ENCODE measurements around the gene SRCAP. TPM values are rescaled to one million over a fixed set of nuclear protein-coding genes. Genes with fewer than 3 reads are reported as not detected.

Gene SRCAP
- total RNA-seq, 4 donors from 2014 or later: 15.9 to 40.4 (median 30.0) TPM

DNA sequence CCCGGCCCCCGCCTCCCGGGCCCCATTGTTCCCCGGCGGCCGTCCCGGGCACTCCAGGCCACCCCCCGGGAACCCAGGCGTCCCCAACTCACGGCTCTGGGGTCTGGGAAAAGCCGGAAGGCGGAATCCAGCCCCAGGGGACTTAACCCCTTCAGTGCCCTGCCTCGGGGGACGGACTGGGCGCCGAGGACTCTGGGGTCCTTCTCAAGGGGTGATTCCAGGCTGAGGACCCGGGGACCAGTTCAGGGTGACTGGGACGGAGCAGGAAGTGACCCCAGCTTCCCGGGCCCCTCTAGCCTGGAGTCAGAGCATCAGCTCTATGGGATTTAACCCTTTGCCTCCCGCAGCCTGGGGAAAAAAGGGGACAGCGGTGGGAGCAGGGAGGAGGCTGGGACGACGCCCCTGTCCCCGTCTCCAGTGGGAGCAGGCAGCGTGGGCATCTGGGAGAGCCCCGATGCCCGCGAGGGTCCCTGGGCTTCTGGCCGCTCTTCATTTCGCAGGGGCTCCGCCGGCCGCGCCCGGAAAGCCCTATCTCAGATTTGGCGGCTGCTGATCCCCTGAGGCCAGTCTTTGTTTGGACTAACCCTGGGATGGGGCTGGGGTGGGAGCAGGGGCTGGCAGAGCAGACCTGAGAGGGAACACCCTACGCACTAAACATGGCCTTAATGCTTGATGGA, 88.1 kb downstream of the SRCAP start, which contains the start of gene ZNF629:
Gene ZNF629 (minus strand): TSS at position 270 of the 677 bp plus-strand sequence. CDS start 2,723 bp downstream, outside the sequence.
- ATAC-seq (ENCODE audit: low FRiP score): peak; percentile 91
- TF ChIP-seq, protein P1, sequence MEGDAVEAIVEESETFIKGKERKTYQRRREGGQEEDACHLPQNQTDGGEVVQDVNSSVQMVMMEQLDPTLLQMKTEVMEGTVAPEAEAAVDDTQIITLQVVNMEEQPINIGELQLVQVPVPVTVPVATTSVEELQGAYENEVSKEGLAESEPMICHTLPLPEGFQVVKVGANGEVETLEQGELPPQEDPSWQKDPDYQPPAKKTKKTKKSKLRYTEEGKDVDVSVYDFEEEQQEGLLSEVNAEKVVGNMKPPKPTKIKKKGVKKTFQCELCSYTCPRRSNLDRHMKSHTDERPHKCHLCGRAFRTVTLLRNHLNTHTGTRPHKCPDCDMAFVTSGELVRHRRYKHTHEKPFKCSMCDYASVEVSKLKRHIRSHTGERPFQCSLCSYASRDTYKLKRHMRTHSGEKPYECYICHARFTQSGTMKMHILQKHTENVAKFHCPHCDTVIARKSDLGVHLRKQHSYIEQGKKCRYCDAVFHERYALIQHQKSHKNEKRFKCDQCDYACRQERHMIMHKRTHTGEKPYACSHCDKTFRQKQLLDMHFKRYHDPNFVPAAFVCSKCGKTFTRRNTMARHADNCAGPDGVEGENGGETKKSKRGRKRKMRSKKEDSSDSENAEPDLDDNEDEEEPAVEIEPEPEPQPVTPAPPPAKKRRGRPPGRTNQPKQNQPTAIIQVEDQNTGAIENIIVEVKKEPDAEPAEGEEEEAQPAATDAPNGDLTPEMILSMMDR (IDR thresholded peaks at IDR 0.05): no peak
- peak; percentile 34 for DNase-seq (ENCODE audit: low spot score)

DNA sequence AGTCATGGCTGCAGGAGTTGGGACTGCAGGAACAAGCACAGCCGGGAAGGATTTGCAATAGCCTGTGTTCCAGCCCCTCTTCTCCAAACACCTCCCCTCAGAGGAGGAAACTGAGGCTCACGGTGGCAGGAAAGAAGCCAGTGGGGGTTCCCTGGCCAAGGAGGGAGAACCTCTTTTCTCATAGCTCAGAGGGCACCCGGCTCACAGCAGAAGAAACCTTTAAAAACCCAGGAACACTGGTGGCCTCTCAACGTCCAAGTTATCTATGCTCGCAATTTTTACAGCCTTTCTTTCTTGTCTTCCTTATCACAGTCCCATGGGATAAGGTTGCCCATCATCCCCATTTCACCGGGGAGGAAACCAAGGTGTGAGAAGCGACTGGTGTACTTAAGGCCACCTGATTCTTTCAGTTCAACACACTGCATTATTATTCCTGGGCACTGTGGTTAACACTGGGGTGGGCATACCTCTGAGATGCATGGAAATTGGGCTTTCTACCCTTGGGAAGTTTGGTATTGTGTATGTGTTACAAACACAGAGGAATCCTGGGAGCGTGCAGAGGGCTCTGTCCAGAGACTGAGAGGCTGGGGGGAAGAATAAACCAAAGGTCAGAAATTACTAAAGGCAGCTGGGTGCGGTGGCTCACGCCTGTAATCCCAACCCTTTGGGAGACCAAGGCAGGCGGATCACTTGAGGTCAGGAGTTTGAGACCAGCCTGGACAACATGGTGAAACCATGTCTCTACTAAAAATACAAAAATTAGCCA, 88.8 kb downstream of the SRCAP start:
- TF ChIP-seq, protein P1 (IDR thresholded peaks at IDR 0.05): no peak
- DNase-seq (ENCODE audit: low spot score) (no peak), ATAC-seq (ENCODE audit: low FRiP score) (no peak)

Small RNA genes lying within 50 kb of the gene (small RNA-seq; reads per million reads assigned to genes)
- not detected for gene RNU6-1043P
- gene RNU6-416P: not detected
- gene SNORA30: 2.7 reads per million, percentile 56 among the genes with 10 or more reads in this experiment

Other genes with a start within 250 kb of the SRCAP start
- 10 to 100 TPM in 1 of 4 donors, 1 to 10 TPM in 3; 1.5 to 20.2 (median 6.3) TPM for gene ITGAL, start 226.4 kb upstream of the SRCAP start, total RNA-seq
- 10 to 100 TPM; 16.5 to 22.5 (median 18.6) TPM for gene ZNF768, start 172.6 kb upstream of the SRCAP start, total RNA-seq
- gene ZNF747, start 164.3 kb upstream of the SRCAP start, total RNA-seq: 10 to 100 TPM in 2 of 4 donors, 1 to 10 TPM in 2; 7.7 to 12.1 (median 10.4) TPM
- gene ZNF764, start 140.8 kb upstream of the SRCAP start, total RNA-seq: 10 to 100 TPM in 2 of 4 donors, 1 to 10 TPM in 2; 4.5 to 15.9 (median 10.1) TPM
- gene ZNF688, start 127.5 kb upstream of the SRCAP start, total RNA-seq: 10 to 100 TPM in 3 of 4 donors, 1 to 10 TPM in 1; 7.4 to 24.0 (median 13.3) TPM
- 10 to 100 TPM in 1 of 4 donors, 1 to 10 TPM in 3; 4.5 to 12.1 (median 8.1) TPM for gene ZNF785, start 113.5 kb upstream of the SRCAP start, total RNA-seq
- 1 to 10 TPM; 5.5 to 9.5 (median 7.0) TPM for gene ZNF689, start 88.8 kb upstream of the SRCAP start, total RNA-seq
- gene PRR14, start 48.2 kb upstream of the SRCAP start, total RNA-seq: 10 to 100 TPM; 12.7 to 50.4 (median 17.6) TPM
- gene FBRS, start 40.7 kb upstream of the SRCAP start, total RNA-seq: 10 to 100 TPM; 15.4 to 49.7 (median 23.4) TPM
- 10 to 100 TPM; 25.2 to 34.0 (median 29.4) TPM for gene PHKG2, start 49.3 kb downstream of the SRCAP start, total RNA-seq
- gene CFAP119, start 62.9 kb downstream of the SRCAP start, total RNA-seq: 1 to 10 TPM; 1.4 to 4.8 (median 2.5) TPM
- gene RNF40, start 63.2 kb downstream of the SRCAP start, total RNA-seq: 10 to 100 TPM; 53.9 to 77.7 (median 69.5) TPM
- gene ZNF629, start 88.0 kb downstream of the SRCAP start, total RNA-seq: 10 to 100 TPM in 2 of 4 donors, 1 to 10 TPM in 2; 8.7 to 15.0 (median 11.5) TPM
- 10 to 100 TPM; 17.4 to 37.0 (median 22.2) TPM for gene BCL7C, start 194.9 kb downstream of the SRCAP start, total RNA-seq
- gene CTF1, start 197.4 kb downstream of the SRCAP start, total RNA-seq: 1 to 10 TPM; 1.7 to 3.5 (median 2.3) TPM
- 1 to 10 TPM; 4.7 to 9.1 (median 6.9) TPM for gene FBXL19, start 224.4 kb downstream of the SRCAP start, total RNA-seq
- gene ORAI3, start 249.9 kb downstream of the SRCAP start, total RNA-seq: 10 to 100 TPM; 15.5 to 42.6 (median 33.9) TPM